GM12865 (cell line): Measurements from ENCODE around the gene CTRB1.
"Not testable (repeated sequence)": the region's sequence is repeated elsewhere in the genome, so short reads cannot be mapped to it uniquely, and the experiment has no call there.

Experiments
- DNase-seq: peaks from one replicate; pipeline ENCODE4 v3.0.0; 2010; ENCODE audit warnings: low read depth
- H3K4me3 ChIP-seq: 2 replicates; pipeline ENCODE4 v1.5.1; 2011; ENCODE audit warnings: mild to moderate bottlenecking, low read depth, low read length, control low read depth
- TF ChIP-seq, protein P1 (sequence below): IDR thresholded peaks from 2 replicates; pipeline ENCODE4 v1.5.1; 2011; ENCODE audit warnings: low read length, control low read depth, low read depth, inconsistent platforms; ENCODE audit not compliant: insufficient read depth; ENCODE audit errors: missing control alignments

Gene CTRB1

DNA sequence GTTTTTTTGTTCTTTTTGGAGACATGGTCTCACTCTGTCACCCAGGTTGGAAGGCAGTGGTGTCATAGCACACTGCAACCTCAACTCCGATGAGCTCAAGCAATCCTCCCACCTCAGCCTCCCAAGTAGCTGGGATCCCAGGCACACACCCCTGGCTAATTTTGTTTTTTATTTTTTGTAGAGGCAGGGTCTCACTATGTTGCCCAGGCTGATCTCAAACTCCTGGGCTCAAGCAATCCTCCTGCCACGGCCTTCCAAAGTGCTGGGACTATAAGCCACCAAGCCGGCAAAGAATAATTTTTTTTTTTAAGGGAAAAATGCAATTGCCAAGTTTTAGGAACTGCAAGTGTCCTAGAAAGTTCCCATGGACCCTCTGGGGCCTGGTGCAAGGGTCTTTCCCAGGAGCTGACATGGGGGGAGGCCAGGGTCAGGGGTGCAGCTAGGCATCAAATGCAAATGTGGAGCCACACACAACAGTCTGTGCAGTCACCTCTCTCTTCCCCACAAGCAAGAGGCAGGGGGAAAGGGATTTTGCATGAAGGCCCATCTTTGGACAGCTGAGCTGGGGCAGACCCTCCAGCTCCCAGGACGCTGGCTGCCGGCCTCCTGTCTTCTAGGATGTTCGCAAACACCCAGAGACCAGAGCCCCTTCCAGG is 52.8 kb downstream of the CTRB1 start:
- TF ChIP-seq, protein P1, sequence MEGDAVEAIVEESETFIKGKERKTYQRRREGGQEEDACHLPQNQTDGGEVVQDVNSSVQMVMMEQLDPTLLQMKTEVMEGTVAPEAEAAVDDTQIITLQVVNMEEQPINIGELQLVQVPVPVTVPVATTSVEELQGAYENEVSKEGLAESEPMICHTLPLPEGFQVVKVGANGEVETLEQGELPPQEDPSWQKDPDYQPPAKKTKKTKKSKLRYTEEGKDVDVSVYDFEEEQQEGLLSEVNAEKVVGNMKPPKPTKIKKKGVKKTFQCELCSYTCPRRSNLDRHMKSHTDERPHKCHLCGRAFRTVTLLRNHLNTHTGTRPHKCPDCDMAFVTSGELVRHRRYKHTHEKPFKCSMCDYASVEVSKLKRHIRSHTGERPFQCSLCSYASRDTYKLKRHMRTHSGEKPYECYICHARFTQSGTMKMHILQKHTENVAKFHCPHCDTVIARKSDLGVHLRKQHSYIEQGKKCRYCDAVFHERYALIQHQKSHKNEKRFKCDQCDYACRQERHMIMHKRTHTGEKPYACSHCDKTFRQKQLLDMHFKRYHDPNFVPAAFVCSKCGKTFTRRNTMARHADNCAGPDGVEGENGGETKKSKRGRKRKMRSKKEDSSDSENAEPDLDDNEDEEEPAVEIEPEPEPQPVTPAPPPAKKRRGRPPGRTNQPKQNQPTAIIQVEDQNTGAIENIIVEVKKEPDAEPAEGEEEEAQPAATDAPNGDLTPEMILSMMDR, result no peak
- no peak for DNase-seq
- no peak overlapping the region for H3K4me3 ChIP-seq

GRCh38 chr16:75272097-75272551 is 53.3 kb downstream of the CTRB1 start:
- peak; percentile 71 for DNase-seq
- H3K4me3 ChIP-seq, result no peak overlapping the region
- TF ChIP-seq, protein P1, result no peak

GRCh38 chr16:75272629-75273028 is 53.8 kb downstream of the CTRB1 start:
- DNase-seq, H3K4me3 ChIP-seq: not testable (repeated sequence)

- TF ChIP-seq, protein P1, result no peak
- DNase-seq, result no peak
Observed at GRCh38 chr16:75273054-75273925, 54.5 kb downstream of the CTRB1 start.

More at GRCh38 chr16:75273054-75273925, 54.5 kb downstream of the CTRB1 start:
- H3K4me3 ChIP-seq, result no peak overlapping the region
